Loucy (cell line): Measurements from ENCODE around the gene ZNF791.

Experiments
- EZH2phosphoT487 ChIP-seq: fragments of 200-600 bp; IDR thresholded peaks from 2 replicates; pipeline ENCODE4 v1.6.1; 2018; ENCODE audit warnings: antibody characterized with exemption, mild to moderate bottlenecking, moderate library complexity, borderline replicate concordance
- TF ChIP-seq, protein P1 (sequence below): fragments of 200-600 bp; sonication (generic); conservative IDR thresholded peaks from 2 replicates; pipeline ENCODE4 v1.5.1; 2014; ENCODE audit warnings: mild to moderate bottlenecking, antibody characterized with exemption, low read length

DNA sequence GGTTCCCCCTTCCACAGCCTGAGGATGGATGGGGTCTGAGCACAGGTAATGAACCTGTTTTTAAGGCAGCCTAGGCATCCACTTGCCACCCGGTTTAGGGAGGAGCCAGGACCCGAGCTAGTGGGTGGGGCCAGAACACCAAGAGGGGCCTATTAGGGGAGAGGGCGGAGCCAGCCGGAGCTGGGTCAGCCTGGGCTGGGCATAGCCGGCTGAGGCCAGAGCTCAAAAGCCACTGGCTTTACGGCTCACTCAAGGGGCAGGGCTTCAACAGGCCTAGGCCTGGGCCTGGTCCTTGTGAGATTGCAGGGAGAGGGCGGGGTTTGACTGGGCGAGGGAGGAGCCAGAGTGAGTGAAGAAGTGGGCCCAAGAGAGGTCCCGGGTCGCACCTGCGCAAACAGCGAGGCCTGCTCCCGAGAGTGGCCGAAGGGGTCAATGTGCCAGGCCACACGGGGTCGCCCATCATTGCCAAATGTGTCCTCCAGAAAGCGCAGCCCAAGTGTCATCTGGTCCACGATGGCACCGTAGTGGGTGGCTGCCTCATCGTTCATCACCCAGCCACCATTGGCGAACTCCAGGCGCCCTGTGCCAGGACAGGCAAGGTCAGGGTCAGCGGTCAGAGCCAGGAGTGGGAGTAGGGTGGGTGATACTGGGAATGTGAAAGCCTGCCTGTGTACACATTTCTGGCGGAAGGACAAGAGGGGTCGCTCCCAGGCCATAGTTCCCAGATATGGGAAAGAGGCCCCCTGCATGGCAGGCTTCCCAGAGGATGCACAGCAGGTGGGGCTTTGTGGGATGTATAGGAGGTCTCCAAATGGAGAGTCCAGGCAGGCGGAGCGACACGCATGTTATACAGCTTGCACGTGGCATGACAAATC is 53.9 kb downstream of the ZNF791 start:
- TF ChIP-seq, protein P1, sequence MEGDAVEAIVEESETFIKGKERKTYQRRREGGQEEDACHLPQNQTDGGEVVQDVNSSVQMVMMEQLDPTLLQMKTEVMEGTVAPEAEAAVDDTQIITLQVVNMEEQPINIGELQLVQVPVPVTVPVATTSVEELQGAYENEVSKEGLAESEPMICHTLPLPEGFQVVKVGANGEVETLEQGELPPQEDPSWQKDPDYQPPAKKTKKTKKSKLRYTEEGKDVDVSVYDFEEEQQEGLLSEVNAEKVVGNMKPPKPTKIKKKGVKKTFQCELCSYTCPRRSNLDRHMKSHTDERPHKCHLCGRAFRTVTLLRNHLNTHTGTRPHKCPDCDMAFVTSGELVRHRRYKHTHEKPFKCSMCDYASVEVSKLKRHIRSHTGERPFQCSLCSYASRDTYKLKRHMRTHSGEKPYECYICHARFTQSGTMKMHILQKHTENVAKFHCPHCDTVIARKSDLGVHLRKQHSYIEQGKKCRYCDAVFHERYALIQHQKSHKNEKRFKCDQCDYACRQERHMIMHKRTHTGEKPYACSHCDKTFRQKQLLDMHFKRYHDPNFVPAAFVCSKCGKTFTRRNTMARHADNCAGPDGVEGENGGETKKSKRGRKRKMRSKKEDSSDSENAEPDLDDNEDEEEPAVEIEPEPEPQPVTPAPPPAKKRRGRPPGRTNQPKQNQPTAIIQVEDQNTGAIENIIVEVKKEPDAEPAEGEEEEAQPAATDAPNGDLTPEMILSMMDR, result no peak
- TF ChIP-seq EZH2phosphoT487, result no peak
